Middle frontal gyrus (tissue), 1 donor: ENCODE data around the gene OBP2A.

ENCODE experiments used
- DNase-seq: peaks from one replicate; pipeline ENCODE4 v3.0.0-alpha.2; 2015; ENCODE audit warnings: low spot score; ENCODE audit errors: extremely low spot score

Gene OBP2A

GRCh38 chr9:135577256-135577655 lies 31.3 kb downstream of the OBP2A start:
- no peak for DNase-seq

GRCh38 chr9:135579356-135579755 lies 33.4 kb downstream of the OBP2A start:
- DNase-seq = no peak

DNA sequence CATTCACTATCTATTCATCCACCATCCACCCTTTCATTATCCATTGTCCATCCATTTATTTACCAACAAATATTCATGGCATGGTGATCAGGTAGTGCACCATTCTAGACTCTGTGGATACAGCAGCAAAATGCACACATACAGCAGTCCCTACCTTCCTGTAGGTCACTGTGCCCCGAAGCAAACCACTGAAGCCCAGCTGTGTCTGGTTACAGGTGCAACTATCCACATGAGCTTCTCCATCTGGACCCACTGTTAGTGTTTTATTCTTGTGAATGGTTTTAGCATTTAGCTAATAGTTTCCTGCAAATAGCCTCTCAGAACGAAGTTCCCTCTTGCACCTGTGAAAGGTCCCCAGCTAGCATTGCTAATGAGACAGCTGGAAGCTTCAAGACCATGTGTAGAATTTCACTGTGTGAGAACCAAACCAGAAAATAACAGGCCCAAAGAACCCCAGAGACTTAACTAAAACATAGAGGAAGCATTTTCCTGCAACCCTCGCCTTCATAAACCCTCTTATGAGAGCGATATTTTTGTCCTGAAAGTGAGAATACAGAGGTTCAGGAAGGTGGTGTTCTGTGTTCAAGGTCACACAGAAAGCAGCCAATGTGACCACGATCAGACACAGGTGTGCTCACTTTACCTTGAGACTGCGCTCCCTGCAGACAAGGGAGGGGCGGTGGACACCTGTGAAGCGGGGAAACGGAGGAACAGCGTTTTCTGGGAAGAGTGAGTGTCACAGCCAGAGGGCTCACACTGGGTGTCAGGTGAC lies 34.1 kb downstream of the OBP2A start:
- DNase-seq = no peak

- DNase-seq = no peak
These were observed 34.9 kb downstream of the OBP2A start for GRCh38 chr9:135580664-135581380.

GRCh38 chr9:135581636-135582426 lies 35.9 kb downstream of the OBP2A start:
- DNase-seq = no peak

DNA sequence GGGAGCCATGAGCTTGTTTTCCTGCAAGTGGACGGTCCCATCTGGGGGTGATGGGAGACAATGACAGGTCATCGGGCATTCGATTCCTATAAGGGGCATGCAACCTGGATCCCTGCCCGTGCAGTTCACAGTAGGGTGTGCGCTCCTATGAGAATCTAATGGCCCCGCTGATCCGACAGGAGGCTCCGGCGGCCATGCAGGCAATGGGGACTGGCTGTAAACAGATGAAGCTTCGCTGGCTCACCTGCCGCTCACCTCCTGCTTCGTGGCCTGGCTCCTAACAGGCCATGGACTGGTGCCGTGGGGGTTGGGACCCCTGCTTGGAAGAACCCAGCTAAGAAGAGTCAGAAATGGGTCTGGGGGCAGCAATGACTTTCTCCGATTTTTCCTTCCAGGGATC lies 36.6 kb downstream of the OBP2A start:
- no peak for DNase-seq

- no peak for DNase-seq
These were observed 37.2 kb downstream of the OBP2A start for GRCh38 chr9:135582966-135583687.

DNA sequence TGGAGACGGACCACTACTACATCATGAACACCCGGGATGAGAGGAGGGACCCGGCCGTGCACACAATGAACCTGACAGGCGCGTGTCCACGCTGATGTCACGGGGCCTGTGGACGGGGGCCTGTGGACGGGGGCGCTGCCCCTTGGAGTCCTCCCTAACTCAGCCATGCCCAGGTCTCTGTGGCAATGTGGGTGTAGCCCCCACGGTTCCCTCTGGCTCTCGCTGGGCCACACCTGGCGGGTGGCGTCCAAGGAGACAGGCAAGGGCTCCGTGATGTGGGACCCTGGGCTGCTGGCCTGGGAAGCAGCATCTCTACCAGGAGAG lies 37.7 kb downstream of the OBP2A start:
- no peak for DNase-seq

DNA sequence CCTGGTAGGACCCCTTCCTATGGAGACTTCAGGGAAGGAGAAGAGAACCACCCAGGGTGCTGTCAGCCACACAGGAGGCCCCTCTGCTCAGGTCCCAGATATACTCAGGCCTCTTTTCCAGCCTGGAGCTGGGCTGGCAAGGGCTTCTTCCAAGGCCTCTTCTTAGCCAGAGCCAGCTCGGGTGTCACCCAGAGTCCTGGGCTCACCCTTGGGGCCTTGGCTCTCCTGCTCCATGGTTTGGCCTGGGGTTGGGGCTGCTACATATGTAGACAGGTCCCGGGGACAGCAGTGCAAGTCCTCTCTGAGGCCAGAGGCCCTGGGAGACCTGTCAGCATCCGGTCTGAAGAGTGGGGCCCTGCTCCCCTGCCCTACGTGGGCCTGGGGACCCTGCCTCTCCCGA lies 38.4 kb downstream of the OBP2A start:
- no peak for DNase-seq

DNA sequence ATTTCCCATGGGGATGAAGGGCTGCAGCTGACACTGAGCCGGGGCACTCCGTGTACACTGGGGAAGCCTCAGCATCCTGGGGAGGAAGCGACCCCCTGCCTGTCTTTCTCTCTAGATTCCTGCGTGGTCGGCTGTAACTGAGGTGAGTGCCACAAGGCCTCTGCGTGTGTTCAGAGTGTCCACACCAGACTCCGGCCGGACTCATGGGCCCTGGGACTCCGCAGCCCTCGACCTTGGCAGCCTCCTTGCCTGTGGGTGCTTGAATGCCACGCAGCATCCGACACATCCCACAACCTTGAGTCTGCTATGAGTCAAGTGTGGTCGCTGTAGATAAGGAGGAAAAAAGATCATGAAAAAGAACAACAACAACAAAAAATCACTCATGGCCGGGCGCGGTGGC lies 39.0 kb downstream of the OBP2A start:
- DNase-seq = no peak

DNA sequence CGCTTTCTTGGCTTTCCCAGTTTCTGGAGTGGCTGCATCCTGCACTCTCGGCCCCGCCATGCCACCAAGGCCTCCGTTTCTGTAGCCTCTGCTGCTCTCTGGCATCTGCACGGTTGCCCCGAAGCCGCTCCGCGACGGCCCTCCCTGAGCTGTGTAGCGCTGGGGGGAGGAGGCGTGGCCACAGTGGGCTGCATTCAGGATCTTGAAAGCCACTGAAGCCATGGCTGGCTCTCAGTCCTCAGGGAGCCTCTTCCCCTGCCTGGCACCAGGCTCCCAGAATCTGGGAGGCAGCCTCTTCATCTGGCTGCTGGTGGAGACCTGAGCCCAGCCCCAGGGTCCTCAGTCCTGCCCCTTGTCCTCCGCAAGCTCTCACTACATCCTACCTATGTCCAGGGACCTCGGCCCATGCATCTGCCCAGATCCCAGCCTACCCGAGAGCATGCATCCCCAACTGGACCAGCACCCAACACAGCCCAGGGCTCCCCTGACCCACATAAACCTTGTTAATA lies 40.7 kb downstream of the OBP2A start:
- no peak for DNase-seq

GRCh38 chr9:135587658-135588057 lies 41.7 kb downstream of the OBP2A start:
- no peak for DNase-seq

- no peak for DNase-seq
These were observed 42.4 kb downstream of the OBP2A start for GRCh38 chr9:135588371-135588770.

DNA sequence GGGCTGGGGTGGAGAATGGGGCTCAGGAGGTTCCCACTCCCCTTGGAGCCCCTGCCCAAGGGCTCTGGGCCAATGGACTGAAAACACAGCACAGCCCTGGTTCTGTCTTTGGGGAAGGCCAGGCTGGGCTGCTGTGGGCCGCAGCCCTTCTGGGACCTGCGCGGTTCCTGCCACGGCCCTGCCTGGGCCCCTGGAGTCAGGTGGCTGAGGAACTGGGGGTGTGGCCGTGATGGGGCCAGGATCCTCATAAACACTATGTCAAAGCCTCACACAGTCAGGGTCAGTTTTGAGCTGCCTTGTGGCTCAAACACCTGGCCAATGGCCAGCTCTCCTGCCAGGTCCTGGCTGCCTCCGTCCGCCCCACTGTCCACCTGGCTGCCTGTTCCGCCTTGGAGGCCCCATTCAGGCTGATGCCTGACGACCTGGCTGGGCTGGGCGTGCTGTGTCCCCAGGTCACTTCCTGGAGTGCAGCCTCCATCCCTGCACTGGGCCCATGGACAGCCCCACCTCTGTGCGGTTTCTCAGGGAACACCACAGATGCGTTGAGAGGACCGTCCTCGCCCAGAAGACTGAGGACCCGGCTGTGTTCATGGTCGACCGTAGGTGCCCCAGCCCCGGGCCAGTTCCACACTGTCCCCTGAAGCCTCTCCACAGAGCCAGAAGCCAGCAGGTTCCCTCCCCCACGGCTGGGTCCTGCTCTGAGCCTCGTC lies 43.1 kb downstream of the OBP2A start:
- DNase-seq = no peak

DNA sequence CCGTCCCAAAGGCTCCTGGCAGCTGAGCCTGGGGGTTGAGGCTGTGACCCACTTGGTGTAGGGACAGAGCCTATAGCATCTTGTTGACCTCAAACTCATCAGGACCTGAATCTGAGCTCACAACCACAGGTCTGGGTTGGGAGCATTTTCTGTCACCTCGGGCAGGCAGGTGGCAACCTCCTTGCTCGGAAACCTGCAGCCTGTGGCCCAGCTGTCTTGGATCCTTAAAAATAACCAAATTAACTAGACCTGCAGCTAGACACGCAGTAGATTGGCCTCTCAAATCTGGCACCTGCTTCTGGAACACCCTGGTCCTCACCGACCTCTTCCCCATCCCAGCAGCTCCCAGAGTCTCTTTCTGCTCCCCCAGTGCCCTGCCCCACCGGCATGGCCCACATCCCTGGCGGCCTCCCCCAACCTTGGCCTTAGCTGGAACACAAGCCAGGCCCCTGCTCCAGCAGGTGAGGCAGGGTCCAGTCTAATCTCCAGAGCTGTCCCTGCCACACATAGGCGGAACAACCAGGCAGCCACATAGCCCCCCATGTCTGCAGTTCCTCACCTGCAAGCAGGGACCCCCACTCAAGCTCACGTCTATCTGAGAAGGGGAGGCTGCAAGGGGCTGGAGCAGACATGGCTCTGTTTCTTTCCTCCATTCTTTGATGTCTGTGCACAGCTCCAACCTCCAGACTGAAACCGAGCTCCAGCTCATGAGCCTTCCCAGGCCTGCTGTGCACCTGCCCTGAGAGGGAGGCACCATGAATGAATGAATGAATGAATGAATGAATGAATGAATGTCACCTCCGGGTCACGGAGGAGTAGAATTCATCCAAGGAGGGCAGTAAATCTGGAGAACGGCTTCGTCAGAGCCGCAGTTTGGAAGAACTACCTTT lies 43.9 kb downstream of the OBP2A start:
- no peak for DNase-seq

DNA sequence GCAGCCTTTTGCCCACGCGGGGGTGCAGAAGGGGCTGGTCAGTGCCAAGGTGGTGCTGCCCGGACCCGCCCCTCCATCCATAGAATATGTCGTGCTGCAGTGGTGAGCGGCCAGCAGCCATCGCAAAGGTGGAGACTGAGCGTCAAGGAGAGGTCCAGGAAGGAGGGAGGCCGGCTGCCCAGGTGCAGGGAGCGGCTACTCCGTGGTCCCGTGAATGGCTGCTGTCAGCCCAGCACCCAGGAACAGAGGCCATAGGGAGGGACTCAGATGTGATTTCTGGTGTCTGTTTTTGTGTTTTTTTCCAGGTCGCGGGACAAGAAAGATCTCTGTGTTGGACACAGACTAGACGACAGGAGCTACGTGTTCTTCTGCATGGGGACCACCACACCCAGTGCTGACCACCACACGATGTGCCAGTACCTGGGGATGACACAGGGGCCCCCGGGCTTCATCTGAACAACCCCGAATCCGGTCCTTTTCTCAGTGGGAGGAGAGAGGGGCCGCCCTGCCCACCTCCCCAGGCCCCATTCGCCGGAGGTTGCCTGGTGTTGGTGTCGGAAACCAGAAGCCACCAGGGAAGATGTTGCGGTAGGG lies 44.7 kb downstream of the OBP2A start:
- DNase-seq = no peak

DNA sequence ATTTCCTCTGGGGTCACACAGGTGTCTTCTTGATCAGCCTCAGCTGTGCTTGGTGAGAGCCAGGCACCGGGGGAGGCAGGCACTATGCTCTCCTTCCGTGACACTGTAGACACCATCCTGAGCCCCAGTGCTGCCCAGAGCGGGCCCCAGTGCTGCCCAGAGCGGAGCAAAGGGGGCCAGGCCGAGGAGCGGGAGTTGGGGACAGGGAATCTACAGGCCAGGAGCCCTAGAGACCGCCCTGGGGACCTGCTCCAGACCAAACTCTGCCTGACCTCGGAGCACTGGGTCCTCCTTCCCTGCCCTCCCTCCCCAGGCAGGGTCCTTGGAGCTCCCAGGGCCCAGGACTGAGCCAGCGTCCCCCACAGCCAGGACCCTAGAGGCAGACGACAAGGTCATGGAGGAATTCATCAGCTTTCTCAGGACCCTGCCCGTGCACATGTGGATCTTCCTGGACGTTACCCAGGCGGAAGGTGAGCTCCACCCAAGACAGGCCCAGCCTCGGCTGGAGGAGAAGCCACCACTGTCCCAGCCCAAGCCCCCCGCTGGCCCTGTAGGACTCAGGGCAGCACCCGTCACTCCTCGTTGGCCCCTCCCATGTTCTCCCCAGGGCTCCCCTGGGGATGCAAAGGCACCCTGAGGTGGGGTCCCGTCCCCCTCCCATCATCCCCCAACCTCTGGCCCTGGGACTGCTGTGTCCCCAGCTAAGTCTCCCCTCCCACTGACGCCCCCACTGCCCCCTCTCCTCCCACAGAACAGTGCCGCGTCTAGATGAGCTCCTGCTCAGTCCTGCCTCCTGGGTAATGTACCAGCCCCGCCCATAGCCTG lies 45.8 kb downstream of the OBP2A start:
- DNase-seq = no peak

DNA sequence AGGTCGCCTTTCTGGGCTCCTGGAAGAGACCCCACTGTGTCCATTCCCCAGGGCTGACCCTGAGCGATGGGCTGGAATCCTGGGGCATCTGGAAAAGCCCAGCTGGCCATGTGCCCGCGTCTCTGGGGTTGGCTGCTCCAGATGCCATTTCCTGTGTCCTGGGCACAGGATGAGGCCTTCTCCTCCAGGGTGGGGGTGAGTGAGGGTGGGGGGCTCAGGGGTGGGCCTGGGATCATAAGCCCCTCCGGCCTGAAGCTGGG lies 46.3 kb downstream of the OBP2A start:
- no peak for DNase-seq

- no peak for DNase-seq
These were observed 46.7 kb downstream of the OBP2A start for GRCh38 chr9:135592625-135593024.
